ENCODE data around the gene DLL3. TPM values are rescaled to one million over a fixed set of nuclear protein-coding genes. Genes with fewer than 3 reads are reported as not detected.

DLL3 gene
- total and polyA plus RNA-seq, 12 donors, result not detected

GRCh38 chr19:39483141-39483540, 15.6 kb upstream of the DLL3 start:
- Histone ChIP-seq H3K36me3 (peaks cover 0 to 56% (median 26%) of the 10 kb centered on the region in 9 donors), H3K4me3 (no peak overlapping the region), H3K4me1 (peaks cover 3 to 23% (median 17%) of the 10 kb centered on the region in 9 donors), H3K27ac (no peak overlapping the region), H3K9me3 (no peaks in the 10 kb centered on the region), H3K27me3 (no peaks in the 10 kb centered on the region)
- intact Hi-C loops (cut with DNase I), result loop anchor here in 2 of 10 donors (5.0 to 10.0 kb wide), 2 partner anchors 36 to 52 kb away; partner anchors contain the start of genes EID2B (in 1 of the 2) and SUPT5H (in 1 of the 2)
- ATAC-seq (no peak), DNase-seq (no peak)
- no peak for TF ChIP-seq CTCF (IDR thresholded peaks at IDR 0.05)
- 75 to 78% methylated on average over 6 of the region's 6 CpGs for WGBS, 2 donors

- DNase-seq (no peak), ATAC-seq (no peak)
- Histone ChIP-seq H3K27ac (no peak overlapping the region), H3K36me3 (peaks cover 0 to 75% (median 42%) of the 10 kb centered on the region in 9 donors), H3K4me3 (no peak overlapping the region), H3K9me3 (no peaks in the 10 kb centered on the region), H3K27me3 (no peaks in the 10 kb centered on the region), H3K4me1 (no peaks in the 10 kb centered on the region)
- intact Hi-C loops (cut with DNase I), result loop anchor here in 1 of 10 donors (10.0 kb wide), 1 partner anchor 45 kb away; the partner anchor contains the start of gene EID2B
- TF ChIP-seq CTCF (IDR thresholded peaks at IDR 0.05), result no peak
- WGBS, 2 donors, result 78 to 81% methylated on average over 10 of the region's 10 CpGs
These were observed 9.0 kb upstream of the DLL3 start for GRCh38 chr19:39489756-39490155.

- DNase-seq, result no peak
- no peak overlapping the region for H3K4me3 ChIP-seq
- no peak overlapping the region for H3K27ac ChIP-seq
- peaks cover 0 to 21% (median 15%) of the 10 kb centered on the region in 7 donors for H3K27me3 ChIP-seq
- intact Hi-C loops (cut with DNase I), result no loop called here
- WGBS, 2 donors, result 92 to 93% methylated on average over 6 of the region's 6 CpGs
- H3K4me1 ChIP-seq, result no peaks in the 10 kb centered on the region
- no peak for ATAC-seq
- no peaks in the 10 kb centered on the region for H3K9me3 ChIP-seq
- H3K36me3 ChIP-seq, result peaks cover 0 to 50% (median 29%) of the 10 kb centered on the region in 9 donors
- no peak for TF ChIP-seq CTCF (IDR thresholded peaks at IDR 0.05)
These were observed 6.5 kb upstream of the DLL3 start for GRCh38 chr19:39492225-39492624.

- intact Hi-C loops (cut with DNase I), result no loop called here
- Histone ChIP-seq H3K4me3 (no peak overlapping the region), H3K9me3 (no peaks in the 10 kb centered on the region), H3K4me1 (peaks cover 0 to 4% (median 3%) of the 10 kb centered on the region in 9 donors), H3K27me3 (peaks cover 0 to 27% (median 20%) of the 10 kb centered on the region in 7 donors), H3K27ac (no peak overlapping the region), H3K36me3 (peaks cover 0 to 45% (median 28%) of the 10 kb centered on the region in 9 donors)
- 79 to 93% methylated on average over 2 to 3 of the region's 3 CpGs for WGBS, 2 donors
- no peak for TF ChIP-seq CTCF (IDR thresholded peaks at IDR 0.05)
- no peak for DNase-seq
- ATAC-seq, result no peak
These were observed 6.0 kb upstream of the DLL3 start for GRCh38 chr19:39492788-39493187.

Data from heart right ventricle (tissue), 16 donors.